Brain microvascular endothelial cell (primary cell): ENCODE results near the gene ZMYND8.

Experiments
- DNase-seq: peaks from one replicate; pipeline ENCODE4 v3.0.0-alpha.2; 2020
- H3K27ac ChIP-seq: fragments of 250-450 bp; sonication (Bioruptor Pico); 2 replicates; pipeline ENCODE4 v1.5.1; 2020; ENCODE audit warnings: mild to moderate bottlenecking, moderate library complexity
- H3K27me3 ChIP-seq: fragments of 250-450 bp; sonication (Bioruptor Pico); replicated peaks from 2 replicates; pipeline ENCODE4 v1.5.1; 2020; ENCODE audit warnings: mild to moderate bottlenecking
- H3K36me3 ChIP-seq: fragments of 250-450 bp; sonication (Bioruptor Pico); replicated peaks from 2 replicates; pipeline ENCODE4 v1.5.1; 2020; ENCODE audit warnings: mild to moderate bottlenecking
- H3K4me3 ChIP-seq: 2 replicates; pipeline ENCODE4 v1.5.1; 2011; ENCODE audit warnings: low read depth, mild to moderate bottlenecking, control low read depth, low read length, moderate library complexity
- CTCF ChIP-seq: IDR thresholded peaks from 2 replicates; pipeline ENCODE4 v1.5.1; 2011; ENCODE audit warnings: low read depth, mild to moderate bottlenecking, moderate library complexity, low read length, control low read depth, inconsistent platforms; ENCODE audit errors: missing control alignments
- in situ Hi-C: cut with HindIII; loops from 2 replicates; pipeline ENCODE4 v1.10.0; 2017; ENCODE audit warnings: low sequenced_read_pairs, low pct_ligation_motif_present

Gene ZMYND8

DNA sequence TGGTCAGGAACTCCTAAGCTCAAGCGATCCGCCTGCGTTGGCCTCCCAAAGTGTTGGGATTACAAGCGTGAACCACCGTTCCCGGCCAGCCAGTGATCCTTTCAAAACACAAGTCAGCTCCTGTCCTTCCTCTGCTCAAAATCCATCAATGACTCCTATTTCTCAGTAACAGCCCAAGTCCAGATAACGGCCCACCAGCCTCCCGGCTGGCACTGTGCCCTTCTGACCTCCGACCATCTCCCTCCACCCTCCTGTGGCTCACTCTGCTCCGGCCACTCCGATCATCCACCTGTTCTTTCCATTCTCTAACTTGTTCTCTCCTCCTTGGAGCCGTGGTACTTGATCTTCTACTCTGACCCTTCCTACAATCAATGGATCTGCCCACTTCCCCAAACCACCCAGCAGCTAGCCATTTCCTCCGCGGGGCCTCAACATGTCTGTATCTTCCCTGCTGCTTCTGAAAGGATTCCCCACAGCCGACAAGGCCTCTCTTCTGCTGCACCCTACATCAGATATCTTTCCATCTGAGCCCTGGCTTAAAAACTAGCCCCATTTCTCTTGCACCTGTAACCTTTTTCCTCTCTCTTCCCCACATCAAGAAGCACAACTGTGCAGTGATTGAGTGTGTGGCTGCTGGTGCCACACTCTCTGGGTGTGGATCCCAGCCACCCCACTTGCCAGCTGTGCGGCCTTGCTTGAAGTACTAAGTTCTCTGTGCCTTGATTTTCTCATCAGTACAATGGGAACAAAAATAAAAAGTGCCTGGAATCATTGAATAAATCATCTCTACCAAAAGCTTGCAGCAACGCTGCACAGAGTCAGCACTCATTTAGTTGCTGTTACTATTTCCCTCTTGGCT is 6.1 kb upstream of the ZMYND8 start:
- no peak for TF ChIP-seq CTCF
- no peak overlapping the region for H3K27ac ChIP-seq
- in situ Hi-C loops: no loop called here

DNA sequence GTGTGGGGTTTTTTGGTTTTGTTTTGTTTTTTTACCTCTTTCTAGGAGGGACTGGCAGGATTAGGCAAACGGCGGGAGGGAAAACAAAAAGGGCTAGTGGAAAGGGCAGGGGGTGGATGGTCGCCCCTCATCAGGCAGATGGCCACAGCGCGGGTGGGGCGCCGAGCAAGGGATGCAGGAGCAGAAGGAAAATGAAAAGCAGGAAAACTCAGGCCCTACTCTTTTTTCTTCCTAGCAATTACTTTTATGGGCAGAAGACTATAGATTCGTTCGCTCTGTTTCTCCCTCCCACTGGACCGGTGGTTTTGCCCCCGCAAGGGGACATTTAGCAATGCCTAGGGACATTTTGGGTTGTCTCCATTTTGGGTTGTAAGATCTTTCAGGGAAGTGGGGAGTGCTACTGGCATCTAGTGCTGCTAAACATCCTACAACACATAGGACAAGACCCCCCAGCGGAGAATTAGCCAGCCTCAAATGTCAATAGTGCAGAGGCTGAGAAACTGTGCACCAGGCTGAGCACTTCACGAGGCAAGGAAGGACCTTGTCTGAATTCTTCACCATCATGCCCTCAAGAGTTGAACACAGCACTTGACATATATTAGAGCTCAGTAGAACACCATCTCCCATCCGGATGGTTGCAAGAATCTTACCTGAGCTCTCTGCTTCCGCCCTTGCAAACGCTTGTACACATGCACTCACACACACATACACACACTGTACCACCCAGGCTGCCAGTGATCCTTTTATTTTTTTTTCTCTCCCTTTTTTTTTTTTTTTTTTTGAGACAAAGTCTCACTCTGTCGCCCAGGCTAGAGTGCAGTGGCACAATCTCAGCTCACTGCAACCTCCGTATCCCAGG is 4.8 kb upstream of the ZMYND8 start:
- Histone ChIP-seq H3K4me3 (no peak overlapping the region), H3K36me3 (no peaks in the 10 kb centered on the region), H3K27ac (peak overlapping the region; percentile 92), H3K27me3 (no peaks in the 10 kb centered on the region)
- DNase-seq: no peak
- no peak for TF ChIP-seq CTCF
- in situ Hi-C loops: no loop called here

More for the DNA sequence above, 6.1 kb upstream of the ZMYND8 start:
- Histone ChIP-seq H3K4me3 (no peak overlapping the region), H3K27me3 (no peaks in the 10 kb centered on the region), H3K36me3 (no peaks in the 10 kb centered on the region)
- DNase-seq: no peak

- no peaks in the 10 kb centered on the region for H3K27me3 ChIP-seq
- peak overlapping the region; percentile 3 for H3K4me3 ChIP-seq
- no peak for TF ChIP-seq CTCF
- no peaks in the 10 kb centered on the region for H3K36me3 ChIP-seq
- in situ Hi-C loops: no loop called here
- peak overlapping the region; percentile 92 for H3K27ac ChIP-seq
- peak; percentile 93 for DNase-seq
Measured at GRCh38 chr20:47360297-47361056, 4.0 kb upstream of the ZMYND8 start.

GRCh38 chr20:47359530-47360296 is 3.2 kb upstream of the ZMYND8 start:
- TF ChIP-seq CTCF: no peak
- Histone ChIP-seq H3K4me3 (no peak overlapping the region), H3K36me3 (no peaks in the 10 kb centered on the region), H3K27ac (peak overlapping the region; percentile 92), H3K27me3 (no peaks in the 10 kb centered on the region)
- DNase-seq: no peak
- in situ Hi-C loops: no loop called here
